ENCODE results near the gene APOBEC3F.

Gene APOBEC3F

DNA sequence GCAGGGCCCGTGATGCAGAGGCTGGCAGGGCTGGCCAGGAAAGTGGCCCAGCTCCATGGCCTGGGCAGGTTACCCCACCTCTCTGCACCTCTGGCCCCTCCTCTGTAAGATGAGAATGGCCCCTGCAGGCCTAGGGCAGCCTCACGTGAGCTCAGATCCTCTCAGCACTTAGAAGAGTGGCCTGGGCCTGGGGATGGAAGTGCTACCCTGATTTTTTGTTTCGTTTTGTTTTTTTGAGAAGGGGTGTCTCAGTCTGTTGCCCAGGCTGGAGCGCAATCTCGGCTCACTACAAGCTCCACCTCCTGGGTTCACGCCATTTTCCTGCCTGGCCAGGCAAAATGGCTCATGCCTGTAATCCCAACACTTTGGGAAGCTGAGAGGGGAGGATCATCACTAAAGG, 57.4 kb downstream of the APOBEC3F start:
- no peaks in the 10 kb centered on the region for H3K27me3 ChIP-seq
- no peak overlapping the region for H3K4me3 ChIP-seq (ENCODE audit: low read depth, low read length)
- no peaks in the 10 kb centered on the region for H3K36me3 ChIP-seq
- H3K9me3 ChIP-seq: no peaks in the 10 kb centered on the region
- TF ChIP-seq, protein P1, sequence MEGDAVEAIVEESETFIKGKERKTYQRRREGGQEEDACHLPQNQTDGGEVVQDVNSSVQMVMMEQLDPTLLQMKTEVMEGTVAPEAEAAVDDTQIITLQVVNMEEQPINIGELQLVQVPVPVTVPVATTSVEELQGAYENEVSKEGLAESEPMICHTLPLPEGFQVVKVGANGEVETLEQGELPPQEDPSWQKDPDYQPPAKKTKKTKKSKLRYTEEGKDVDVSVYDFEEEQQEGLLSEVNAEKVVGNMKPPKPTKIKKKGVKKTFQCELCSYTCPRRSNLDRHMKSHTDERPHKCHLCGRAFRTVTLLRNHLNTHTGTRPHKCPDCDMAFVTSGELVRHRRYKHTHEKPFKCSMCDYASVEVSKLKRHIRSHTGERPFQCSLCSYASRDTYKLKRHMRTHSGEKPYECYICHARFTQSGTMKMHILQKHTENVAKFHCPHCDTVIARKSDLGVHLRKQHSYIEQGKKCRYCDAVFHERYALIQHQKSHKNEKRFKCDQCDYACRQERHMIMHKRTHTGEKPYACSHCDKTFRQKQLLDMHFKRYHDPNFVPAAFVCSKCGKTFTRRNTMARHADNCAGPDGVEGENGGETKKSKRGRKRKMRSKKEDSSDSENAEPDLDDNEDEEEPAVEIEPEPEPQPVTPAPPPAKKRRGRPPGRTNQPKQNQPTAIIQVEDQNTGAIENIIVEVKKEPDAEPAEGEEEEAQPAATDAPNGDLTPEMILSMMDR (IDR thresholded peaks at IDR 0.05; ENCODE audit: low read depth, low read length): no peak
- no peaks in the 10 kb centered on the region for H3K4me1 ChIP-seq
- no peak for DNase-seq

DNA sequence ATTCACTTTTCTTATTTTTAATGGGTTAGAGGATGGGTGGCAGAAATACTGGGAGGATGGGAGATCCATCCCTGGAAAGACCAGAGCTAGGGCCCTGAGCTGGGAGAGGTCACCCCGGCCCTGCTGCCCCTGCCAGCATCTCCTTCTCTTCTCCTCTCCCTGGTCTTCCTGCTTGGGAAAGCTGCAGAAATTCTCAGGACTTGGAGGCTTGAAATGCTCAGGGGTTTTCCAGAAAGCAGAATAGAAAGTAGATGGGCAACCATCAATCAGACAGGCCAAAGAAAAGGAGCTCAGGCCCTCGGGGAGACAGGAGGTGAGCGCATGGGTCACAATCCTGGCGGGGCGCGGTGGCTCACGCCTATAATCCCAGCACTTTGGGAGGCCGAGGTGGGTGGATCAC, 57.9 kb downstream of the APOBEC3F start:
- no peak for DNase-seq
- no peak overlapping the region for H3K4me3 ChIP-seq (ENCODE audit: low read depth, low read length)
- H3K27me3 ChIP-seq: no peaks in the 10 kb centered on the region
- TF ChIP-seq, protein P1 (IDR thresholded peaks at IDR 0.05; ENCODE audit: low read depth, low read length): no peak
- H3K9me3 ChIP-seq: no peaks in the 10 kb centered on the region
- no peaks in the 10 kb centered on the region for H3K4me1 ChIP-seq
- no peaks in the 10 kb centered on the region for H3K36me3 ChIP-seq

DNA sequence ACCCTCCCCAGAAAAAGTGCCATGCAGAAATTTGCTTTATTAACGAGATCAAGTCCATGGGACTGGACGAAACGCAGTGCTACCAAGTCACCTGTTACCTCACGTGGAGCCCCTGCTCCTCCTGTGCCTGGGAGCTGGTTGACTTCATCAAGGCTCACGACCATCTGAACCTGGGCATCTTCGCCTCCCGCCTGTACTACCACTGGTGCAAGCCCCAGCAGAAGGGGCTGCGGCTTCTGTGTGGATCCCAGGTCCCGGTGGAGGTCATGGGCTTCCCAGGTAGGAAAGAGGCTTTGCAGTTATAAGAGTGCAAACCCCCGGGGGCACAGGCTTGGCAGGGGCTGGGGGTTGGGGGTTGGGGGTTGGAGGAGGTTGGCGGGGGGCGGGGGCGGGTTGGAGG, 60.6 kb downstream of the APOBEC3F start:
- DNase-seq: no peak
- TF ChIP-seq, protein P1 (IDR thresholded peaks at IDR 0.05; ENCODE audit: low read depth, low read length): no peak
- no peaks in the 10 kb centered on the region for H3K27me3 ChIP-seq
- H3K9me3 ChIP-seq: no peaks in the 10 kb centered on the region
- H3K36me3 ChIP-seq: no peaks in the 10 kb centered on the region
- no peaks in the 10 kb centered on the region for H3K4me1 ChIP-seq
- H3K4me3 ChIP-seq (ENCODE audit: low read depth, low read length): no peak overlapping the region

DNA sequence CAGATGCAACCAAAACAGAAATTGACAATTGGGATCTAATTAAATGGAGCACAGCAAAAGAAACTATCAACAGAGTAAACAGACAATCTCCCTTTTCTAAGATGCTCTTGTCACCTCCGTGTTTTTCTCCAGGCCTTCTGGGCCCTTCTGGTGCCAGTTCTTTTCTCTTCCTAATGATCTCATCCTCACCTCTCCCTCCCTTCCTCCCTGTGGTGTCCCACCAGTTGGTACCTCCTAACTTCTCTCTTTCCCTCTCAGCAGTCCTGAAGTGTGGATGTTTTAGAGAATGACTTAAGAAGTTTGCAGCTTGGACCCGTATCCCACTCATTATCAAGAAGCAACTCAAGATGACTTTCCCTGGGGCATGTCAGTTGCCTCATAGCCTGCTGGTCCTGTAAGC, 62.8 kb downstream of the APOBEC3F start:
- no peaks in the 10 kb centered on the region for H3K9me3 ChIP-seq
- no peak for DNase-seq
- H3K4me1 ChIP-seq: no peaks in the 10 kb centered on the region
- H3K27me3 ChIP-seq: no peaks in the 10 kb centered on the region
- TF ChIP-seq, protein P1 (IDR thresholded peaks at IDR 0.05; ENCODE audit: low read depth, low read length): no peak
- no peaks in the 10 kb centered on the region for H3K36me3 ChIP-seq
- H3K4me3 ChIP-seq (ENCODE audit: low read depth, low read length): no peak overlapping the region
